ENCODE measurements around the gene UNC5B. TPM values are rescaled to one million over a fixed set of nuclear protein-coding genes. Genes with fewer than 3 reads are reported as not detected.

The UNC5B gene
- total RNA-seq, 1 experiment from 2014 or later = 9.9 TPM

DNA sequence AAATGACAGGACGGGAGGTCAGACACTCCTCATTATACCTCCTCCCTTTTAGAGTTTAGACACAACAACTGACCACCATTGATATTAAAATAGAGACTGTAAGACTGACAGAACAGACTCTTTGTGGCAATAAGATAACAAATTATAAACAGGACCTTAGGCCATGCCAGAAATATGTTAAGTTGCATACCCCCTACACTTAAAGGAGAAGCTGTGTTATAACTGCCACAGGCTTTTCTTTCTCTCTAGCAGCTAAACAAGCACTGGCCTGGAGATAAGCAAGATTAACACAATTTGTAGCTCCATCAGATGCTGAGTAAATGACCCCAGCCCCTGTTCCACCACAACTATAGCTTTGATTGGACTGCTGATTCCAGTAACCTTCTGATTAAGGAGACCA, 10.5 kb upstream of the UNC5B start:
- TF ChIP-seq, protein P1, sequence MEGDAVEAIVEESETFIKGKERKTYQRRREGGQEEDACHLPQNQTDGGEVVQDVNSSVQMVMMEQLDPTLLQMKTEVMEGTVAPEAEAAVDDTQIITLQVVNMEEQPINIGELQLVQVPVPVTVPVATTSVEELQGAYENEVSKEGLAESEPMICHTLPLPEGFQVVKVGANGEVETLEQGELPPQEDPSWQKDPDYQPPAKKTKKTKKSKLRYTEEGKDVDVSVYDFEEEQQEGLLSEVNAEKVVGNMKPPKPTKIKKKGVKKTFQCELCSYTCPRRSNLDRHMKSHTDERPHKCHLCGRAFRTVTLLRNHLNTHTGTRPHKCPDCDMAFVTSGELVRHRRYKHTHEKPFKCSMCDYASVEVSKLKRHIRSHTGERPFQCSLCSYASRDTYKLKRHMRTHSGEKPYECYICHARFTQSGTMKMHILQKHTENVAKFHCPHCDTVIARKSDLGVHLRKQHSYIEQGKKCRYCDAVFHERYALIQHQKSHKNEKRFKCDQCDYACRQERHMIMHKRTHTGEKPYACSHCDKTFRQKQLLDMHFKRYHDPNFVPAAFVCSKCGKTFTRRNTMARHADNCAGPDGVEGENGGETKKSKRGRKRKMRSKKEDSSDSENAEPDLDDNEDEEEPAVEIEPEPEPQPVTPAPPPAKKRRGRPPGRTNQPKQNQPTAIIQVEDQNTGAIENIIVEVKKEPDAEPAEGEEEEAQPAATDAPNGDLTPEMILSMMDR (conservative IDR thresholded peaks at IDR 0.05; ENCODE audit: low read depth, low read length) = no peak
- TF ChIP-seq EZH2 (IDR thresholded peaks at IDR 0.05; ENCODE audit: borderline replicate concordance, low read depth, low read length, poor library complexity, severe bottlenecking) = no peak
- ChIA-PET CTCF (no interaction called here), POLR2A (ENCODE audit: low non-redundant PET) (no interaction called here)
- no TSS peak for BruUV-seq (replicated peaks)
- no peak for DNase-seq (ENCODE audit: low spot score)
- peaks cover 5% of the 10 kb centered on the region for H3K9me3 ChIP-seq (ENCODE audit: low read depth, low read length, poor library complexity, severe bottlenecking)
- no peak overlapping the region for H3K27ac ChIP-seq (ENCODE audit: low read depth, low read length, poor library complexity, severe bottlenecking)
- no peak overlapping the region for H3K4me3 ChIP-seq (ENCODE audit: low read depth, low read length, poor library complexity, severe bottlenecking)
- no peaks in the 10 kb centered on the region for H3K4me1 ChIP-seq (ENCODE audit: insufficient read depth, low read length, poor library complexity, severe bottlenecking)
- H3K36me3 ChIP-seq (ENCODE audit: insufficient read depth, low read length, poor library complexity, severe bottlenecking) = no peaks in the 10 kb centered on the region
- intact Hi-C loops (cut with micrococcal nuclease; ENCODE audit: unreplicated experiment) = no loop called here
- H3K27me3 ChIP-seq (replicated peaks; ENCODE audit: insufficient read depth, low read depth, low read length, poor library complexity) = no peaks in the 10 kb centered on the region

DNA sequence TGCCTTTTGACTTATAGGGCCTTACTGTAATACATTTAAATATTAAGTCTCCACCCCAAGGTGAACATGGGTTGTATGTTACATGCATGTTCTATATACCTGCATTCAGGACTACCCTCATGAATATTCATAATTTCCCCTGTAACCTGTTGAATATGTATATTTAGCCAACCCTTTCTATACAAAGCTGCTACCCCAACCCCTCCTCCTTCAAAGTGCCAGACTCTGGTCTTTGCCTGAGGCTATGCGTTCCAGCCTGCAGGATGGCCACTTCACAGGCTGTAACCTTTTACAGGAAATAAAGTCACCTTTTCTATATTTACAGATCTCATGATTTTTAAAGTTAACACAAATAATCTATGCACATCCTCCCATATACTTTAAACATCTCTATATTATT, 10.1 kb upstream of the UNC5B start:
- intact Hi-C loops (cut with micrococcal nuclease; ENCODE audit: unreplicated experiment) = no loop called here
- DNase-seq (ENCODE audit: low spot score) = no peak
- Histone ChIP-seq H3K9me3 (ENCODE audit: low read depth, low read length, poor library complexity, severe bottlenecking) (peaks cover 5% of the 10 kb centered on the region), H3K4me3 (ENCODE audit: low read depth, low read length, poor library complexity, severe bottlenecking) (no peak overlapping the region), H3K27ac (ENCODE audit: low read depth, low read length, poor library complexity, severe bottlenecking) (no peak overlapping the region), H3K36me3 (ENCODE audit: insufficient read depth, low read length, poor library complexity, severe bottlenecking) (no peaks in the 10 kb centered on the region), H3K4me1 (ENCODE audit: insufficient read depth, low read length, poor library complexity, severe bottlenecking) (no peaks in the 10 kb centered on the region), H3K27me3 (replicated peaks; ENCODE audit: insufficient read depth, low read depth, low read length, poor library complexity) (no peaks in the 10 kb centered on the region)
- no TSS peak for BruUV-seq (replicated peaks)
- POLR2A ChIA-PET (ENCODE audit: low non-redundant PET) = no interaction called here
- TF ChIP-seq EZH2 (IDR thresholded peaks at IDR 0.05; ENCODE audit: borderline replicate concordance, low read depth, low read length, poor library complexity, severe bottlenecking) = no peak
- TF ChIP-seq, protein P1 (conservative IDR thresholded peaks at IDR 0.05; ENCODE audit: low read depth, low read length) = no peak
- CTCF ChIA-PET = no interaction called here

DNA sequence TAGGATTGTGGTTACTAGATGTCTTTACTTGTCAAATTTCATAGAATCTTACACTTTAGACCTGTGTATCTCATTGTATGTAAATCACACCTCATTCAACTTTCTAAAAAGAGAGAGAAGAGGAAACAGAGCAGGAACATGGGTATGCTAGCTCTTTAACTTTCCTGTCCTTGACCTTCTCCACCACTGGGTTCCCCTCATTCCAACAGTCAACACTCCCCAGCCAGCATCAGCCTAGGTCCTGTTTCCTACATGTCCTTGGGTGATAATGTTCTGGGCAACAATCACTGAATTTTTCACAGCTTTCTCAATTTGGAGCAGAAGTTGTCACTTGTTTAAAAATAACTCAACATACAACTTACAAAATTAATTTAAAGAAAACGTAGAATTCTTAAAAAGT, 9.2 kb upstream of the UNC5B start:
- Histone ChIP-seq H3K4me1 (ENCODE audit: insufficient read depth, low read length, poor library complexity, severe bottlenecking) (no peaks in the 10 kb centered on the region), H3K4me3 (ENCODE audit: low read depth, low read length, poor library complexity, severe bottlenecking) (no peak overlapping the region), H3K36me3 (ENCODE audit: insufficient read depth, low read length, poor library complexity, severe bottlenecking) (no peaks in the 10 kb centered on the region), H3K27me3 (replicated peaks; ENCODE audit: insufficient read depth, low read depth, low read length, poor library complexity) (no peaks in the 10 kb centered on the region), H3K9me3 (ENCODE audit: low read depth, low read length, poor library complexity, severe bottlenecking) (peaks cover 5% of the 10 kb centered on the region), H3K27ac (ENCODE audit: low read depth, low read length, poor library complexity, severe bottlenecking) (no peak overlapping the region)
- CTCF ChIA-PET = no interaction called here
- POLR2A ChIA-PET (ENCODE audit: low non-redundant PET) = interaction anchor here (0.5 kb wide), 1 partner anchor 276 kb away, joined by 3 read pairs; no protein-coding TSS in a partner anchor
- no TSS peak for BruUV-seq (replicated peaks)
- no peak for DNase-seq (ENCODE audit: low spot score)
- intact Hi-C loops (cut with micrococcal nuclease; ENCODE audit: unreplicated experiment) = no loop called here
- no peak for TF ChIP-seq EZH2 (IDR thresholded peaks at IDR 0.05; ENCODE audit: borderline replicate concordance, low read depth, low read length, poor library complexity, severe bottlenecking)
- TF ChIP-seq, protein P1 (conservative IDR thresholded peaks at IDR 0.05; ENCODE audit: low read depth, low read length) = no peak

Data from A673 (cell line).